ENCODE measurements around the gene MEGF11.
"Not testable (repeated sequence)": the region's sequence is repeated elsewhere in the genome, so short reads cannot be mapped to it uniquely, and the experiment has no call there.

GRCh38 chr15:65871886-65872285, 381.7 kb downstream of the MEGF11 start:
- TF ChIP-seq SUZ12 (IDR thresholded peaks at IDR 0.05; ENCODE audit: extremely low read depth, insufficient read depth, insufficient read length); YY1 (IDR thresholded peaks at IDR 0.05; ENCODE audit: insufficient read depth, insufficient read length); ZNF274 (IDR thresholded peaks at IDR 0.05; ENCODE audit: low read depth, low read length): not testable (repeated sequence)
